H1 (cell line): ENCODE results near the gene SOX10. TPM values are rescaled to one million over a fixed set of nuclear protein-coding genes. Genes with fewer than 3 reads are reported as not detected.

ENCODE experiments used
- CTCF ChIA-PET: fragments of 300-600 bp; sonication (Branson Sonifier 250); formaldehyde crosslinking; loops from one replicate; lab custom pipeline; 2021; ENCODE audit not compliant: partially characterized antibody; lab: Charles Lee
- POLR2A ChIA-PET: fragments of 300-600 bp; sonication (Branson Sonifier 250); formaldehyde crosslinking; loops from one replicate; lab custom pipeline; 2021; ENCODE audit warnings: inconsistent platforms; ENCODE audit not compliant: partially characterized antibody; lab: Charles Lee
- DNase-seq, 2 experiments: peaks; one replicate each; pipeline versions ENCODE4 v3.0.0 to v3.0.0-alpha.2; 2010 to 2022; ENCODE audit warnings: low spot score in 2 of 2, low read depth in 1 of 2, mixed read lengths in 1 of 2
- FAIRE-seq: peaks from 2 replicates; lab custom pipeline; 2011; peaks lifted over from hg19 to GRCh38; lab: Jason Lieb, UNC
- H2AFZ ChIP-seq: 2 replicates; pipeline ENCODE4 v1.8.1; 2012; ENCODE audit warnings: low read length, inconsistent platforms
- H2AK5ac ChIP-seq: 2 replicates; pipeline ENCODE4 v1.6.1; 2013; ENCODE audit warnings: low read depth, low read length
- H2BK120ac ChIP-seq: replicated peaks from 2 replicates; pipeline ENCODE3; 2013; ENCODE audit warnings: low read depth, low read length, inconsistent platforms
- H2BK12ac ChIP-seq: 2 replicates; pipeline ENCODE4 v1.6.1; 2013; ENCODE audit warnings: low read depth, low read length
- H2BK15ac ChIP-seq: 2 replicates; pipeline ENCODE4 v1.6.1; 2013; ENCODE audit warnings: low read length
- H2BK20ac ChIP-seq: 2 replicates; pipeline ENCODE4 v1.6.1; 2013; ENCODE audit warnings: low read length
- H2BK5ac ChIP-seq: 2 replicates; pipeline ENCODE4 v1.6.1; 2013; ENCODE audit warnings: low read depth, low read length
- H3K14ac ChIP-seq: 2 replicates; pipeline ENCODE4 v1.6.1; 2013; ENCODE audit warnings: inconsistent platforms; ENCODE audit not compliant: insufficient read length
- H3K18ac ChIP-seq: 2 replicates; pipeline ENCODE4 v1.6.1; 2013; ENCODE audit warnings: low read length; ENCODE audit errors: extremely low read depth
- H3K23ac ChIP-seq: 2 replicates; pipeline ENCODE4 v1.6.1; 2013; ENCODE audit warnings: inconsistent platforms; ENCODE audit not compliant: insufficient read length
- H3K23me2 ChIP-seq: 2 replicates; pipeline ENCODE4 v1.6.1; 2013; ENCODE audit warnings: low read depth, low read length
- H3K27ac ChIP-seq: 2 replicates; pipeline ENCODE4 v1.6.1; 2011; ENCODE audit warnings: low read depth, low read length, inconsistent platforms
- H3K27me3 ChIP-seq, 4 experiments: replicated peaks in 1 of 4; 1 replicate in 1 of 4; 2 replicates in 3 of 4; pipeline versions ENCODE4 v1.6.1 to v1.8.1; 2011 to 2013; ENCODE audit warnings: low read length in 3 of 4, mild to moderate bottlenecking in 3 of 4, inconsistent platforms in 2 of 4, mixed read lengths in 2 of 4, moderate library complexity in 1 of 4; ENCODE audit not compliant: control insufficient read depth in 3 of 4, insufficient read depth in 3 of 4; ENCODE audit errors: extremely low read depth in 1 of 4
- H3K36me3 ChIP-seq, 4 experiments: 2 replicates each; pipeline versions ENCODE4 v1.6.1 to v1.8.1; 2011 to 2013; ENCODE audit warnings: mild to moderate bottlenecking in 4 of 4, low read length in 3 of 4, moderate library complexity in 2 of 4, control low read depth in 1 of 4, inconsistent platforms in 1 of 4; ENCODE audit not compliant: insufficient read depth in 4 of 4, control insufficient read depth in 2 of 4
- H3K4ac ChIP-seq: replicated peaks from 2 replicates; pipeline ENCODE3; 2013; ENCODE audit warnings: low read length, low read depth, mixed read lengths, inconsistent platforms; ENCODE audit not compliant: insufficient read length
- H3K4me1 ChIP-seq, 4 experiments: replicated peaks in 1 of 4; 1 replicate in 1 of 4; 2 replicates in 3 of 4; pipeline versions ENCODE4 v1.6.1 to v1.8.1; 2011 to 2013; ENCODE audit warnings: low read length in 3 of 4, inconsistent platforms in 2 of 4, mixed read lengths in 1 of 4; ENCODE audit not compliant: insufficient read depth in 4 of 4, control insufficient read depth in 3 of 4
- H3K4me2 ChIP-seq, 2 experiments: 2 replicates each; pipeline versions ENCODE4 v1.6.1 to v1.8.1; 2011 to 2013; ENCODE audit warnings: low read depth in 2 of 2, low read length in 2 of 2, control low read depth in 1 of 2, inconsistent platforms in 1 of 2, mild to moderate bottlenecking in 1 of 2; ENCODE audit not compliant: insufficient read depth in 1 of 2
- H3K4me3 ChIP-seq, 4 experiments: fragments of 200-600, 300-600 bp in 1 of 4; sonication (generic), shearing (Covaris generic), sonication (Bioruptor Twin) in 1 of 4; 2 replicates each; pipeline versions ENCODE4 v1.5.1 to v1.8.1; 2011 to 2016; ENCODE audit warnings: low read length in 4 of 4, low read depth in 3 of 4, control low read depth in 2 of 4, inconsistent platforms in 2 of 4, mild to moderate bottlenecking in 2 of 4, mixed read lengths in 1 of 4, moderate library complexity in 1 of 4; ENCODE audit not compliant: insufficient read depth in 2 of 4; ENCODE audit errors: extremely low read depth in 1 of 4
- H3K56ac ChIP-seq: replicated peaks from 2 replicates; pipeline ENCODE3; 2013; ENCODE audit warnings: low read depth, mild to moderate bottlenecking, mixed read lengths, low read length, inconsistent platforms; ENCODE audit not compliant: insufficient read length
- H3K79me1 ChIP-seq: 2 replicates; pipeline ENCODE4 v1.6.1; 2013; ENCODE audit warnings: low read depth, low read length, control low read depth
- H3K79me2 ChIP-seq, 2 experiments: 2 replicates each; pipeline versions ENCODE4 v1.6.1 to v1.8.1; 2012 to 2013; ENCODE audit warnings: low read length in 2 of 2, mild to moderate bottlenecking in 2 of 2, inconsistent platforms in 1 of 2; ENCODE audit not compliant: insufficient read depth in 2 of 2, control insufficient read depth in 1 of 2
- H3K9ac ChIP-seq, 4 experiments: replicated peaks in 1 of 4; 1 replicate in 1 of 4; 2 replicates in 3 of 4; pipeline versions ENCODE4 v1.6.1 to v1.8.1; 2011 to 2013; ENCODE audit warnings: low read depth in 3 of 4, low read length in 3 of 4, control low read depth in 2 of 4, mild to moderate bottlenecking in 2 of 4, moderate library complexity in 2 of 4, inconsistent platforms in 1 of 4; ENCODE audit errors: extremely low read depth in 1 of 4
- H3K9me3 ChIP-seq, 2 experiments: 2 replicates each; pipeline versions ENCODE4 v1.6.1 to v1.8.1; 2012 to 2013; ENCODE audit warnings: mild to moderate bottlenecking in 2 of 2, moderate library complexity in 2 of 2, control low read depth in 1 of 2, inconsistent platforms in 1 of 2, low read depth in 1 of 2, low read length in 1 of 2, mixed read lengths in 1 of 2; ENCODE audit not compliant: insufficient read depth in 2 of 2
- H4K20me1 ChIP-seq, 2 experiments: replicated peaks in 1 of 2; 2 replicates each; pipeline versions ENCODE3 to v1.8.1; 2011 to 2013; ENCODE audit warnings: inconsistent platforms in 2 of 2, low read length in 2 of 2, mild to moderate bottlenecking in 1 of 2; ENCODE audit not compliant: insufficient read depth in 2 of 2, control insufficient read depth in 1 of 2
- H4K5ac ChIP-seq: 2 replicates; pipeline ENCODE4 v1.6.1; 2013; ENCODE audit warnings: low read length, low read depth, mixed read lengths, inconsistent platforms; ENCODE audit not compliant: insufficient read length
- H4K8ac ChIP-seq: 2 replicates; pipeline ENCODE4 v1.8.0; 2013; ENCODE audit warnings: mild to moderate bottlenecking, moderate library complexity, low read length, inconsistent platforms; ENCODE audit not compliant: insufficient read depth; ENCODE audit errors: extremely low read depth
- H4K91ac ChIP-seq: replicated peaks from 2 replicates; pipeline ENCODE3; 2013; ENCODE audit warnings: low read length, mixed read lengths, inconsistent platforms; ENCODE audit not compliant: insufficient read length
- WGBS, 2 experiments: shearing (Covaris generic) in 1 of 2; methylation state at CpG; one replicate each; pipeline versions ENCODE4 v1.1.6 to v1.1.7; 2013 to 2015; ENCODE audit warnings: low lambda C conversion rate in 2 of 2, mixed read lengths in 2 of 2, inconsistent platforms in 1 of 2, low coverage in 1 of 2, missing lambda C conversion rate in 1 of 2; ENCODE audit not compliant: insufficient replicate concordance in 2 of 2, insufficient coverage in 1 of 2, insufficient read length in 1 of 2; ENCODE audit errors: extremely low coverage in 1 of 2, missing lambda C conversion rate in 1 of 2; 5-methylcytosine and 5-hydroxymethylcytosine counted together
- polyA plus RNA-seq, 7 experiments: library from polyadenylated mRNA; depleted of rRNA in 3 of 7; stranded (reverse) in 5 of 7; unstranded in 2 of 7; fragments of >200 nt in 5 of 7; fragments of 200-250 nt in 2 of 7; gene quantifications; 1 replicate in 5 of 7; 2 replicates in 1 of 7; 4 replicates in 1 of 7; pipeline versions ENCODE4 v1.2.1 to v1.2.3, GENCODE V29; 2011 to 2013; ENCODE audit warnings: missing spikeins in 2 of 7, mixed read lengths in 2 of 7
- total RNA-seq: library from RNA; stranded (reverse); fragmentation: NEBNext Ultra II Directional; extraction: Animal tissue kit (Norgen Biotek cat#: 25700); gene quantifications from 2 replicates; pipeline ENCODE4 v1.2.1, GENCODE V29; 2021
- TF ChIP-seq, protein P1 (sequence below): IDR thresholded peaks from 2 replicates; pipeline ENCODE4 v1.6.1; 2012; ENCODE audit warnings: inconsistent platforms

Gene SOX10
- total and polyA plus RNA-seq, 2 of the 8 experiments (the other 6 are each of a cell fraction or from before 2014, with no cell fraction given): 2.7 TPM

- CTCF ChIA-PET: interaction anchor here (2.0 kb wide), 1 partner anchor 15 kb away, joined by 12 read pairs; the partner anchor contains the start of gene SOX10
- H3K27me3 ChIP-seq: no peaks in the 10 kb centered on the region; a peak in 1 of 7 replicates
- no peak overlapping the region for H3K4me3 ChIP-seq
- no peak overlapping the region for H2BK12ac ChIP-seq
- TF ChIP-seq, protein P1, sequence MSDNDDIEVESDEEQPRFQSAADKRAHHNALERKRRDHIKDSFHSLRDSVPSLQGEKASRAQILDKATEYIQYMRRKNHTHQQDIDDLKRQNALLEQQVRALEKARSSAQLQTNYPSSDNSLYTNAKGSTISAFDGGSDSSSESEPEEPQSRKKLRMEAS: no peak
- TF ChIP-seq, all 59 proteins: peak for 0
- H3K4ac ChIP-seq: no peak overlapping the region
- H2AK5ac ChIP-seq: no peak overlapping the region
- H4K5ac ChIP-seq: no peak overlapping the region
- H2BK5ac ChIP-seq: no peak overlapping the region
- no peak overlapping the region for H3K9ac ChIP-seq
- POLR2A ChIA-PET: no interaction called here
- FAIRE-seq (no peak), DNase-seq (no peak)
- no peak overlapping the region for H4K91ac ChIP-seq
- peaks cover 0 to 23% (median 8%) of the 10 kb centered on the region in 4 experiments; a peak in 5 of 7 replicates for H3K4me1 ChIP-seq
- no peaks in the 10 kb centered on the region for H3K9me3 ChIP-seq
- H3K56ac ChIP-seq: no peak overlapping the region
- no peak overlapping the region for H2AFZ ChIP-seq
- H3K79me1 ChIP-seq: no peaks in the 10 kb centered on the region
- no peaks in the 10 kb centered on the region for H3K23me2 ChIP-seq
- H4K20me1 ChIP-seq: no peaks in the 10 kb centered on the region
- H3K4me2 ChIP-seq: no peak overlapping the region
- no peak overlapping the region for H3K14ac ChIP-seq
- no peak overlapping the region for H2BK120ac ChIP-seq
- H3K27ac ChIP-seq: no peak overlapping the region
- no peak overlapping the region for H2BK15ac ChIP-seq
- no peak overlapping the region for H2BK20ac ChIP-seq
- 93% methylated on average over 6 of the region's 7 CpGs; no CpG with 5 or more reads in 1 of the 2 experiments for WGBS, 2 experiments
- no peaks in the 10 kb centered on the region for H3K36me3 ChIP-seq
- H3K23ac ChIP-seq: no peak overlapping the region
- no peaks in the 10 kb centered on the region for H3K79me2 ChIP-seq
- H3K18ac ChIP-seq: no peak overlapping the region
- no peak overlapping the region for H4K8ac ChIP-seq
These were observed 14.2 kb upstream of the SOX10 start for GRCh38 chr22:37998543-37998942.
